Natural killer cell (primary cell): ENCODE measurements around the gene COPS2. TPM values are rescaled to one million over a fixed set of nuclear protein-coding genes. Genes with fewer than 3 reads are reported as not detected.

Experiments
- ATAC-seq, 3 donors: fragments of 150-1000 bp in 2 of 3; fragments of 200-7000 bp in 1 of 3; cut with Tn5 transposase; 1 replicate in 1 of 3; 2 replicates in 2 of 3; pipeline ENCODE4 v1.10.0; 2021; ENCODE audit warnings: mild to moderate bottlenecking in 2 of 3, moderate library complexity in 2 of 3
- DNase-seq, 2 donors: peaks; one replicate each; pipeline versions ENCODE4 v3.0.0 to v3.0.0-alpha.2; 2013 to 2021; ENCODE audit warnings: mixed read lengths in 1 of 2
- H3K27ac ChIP-seq: one replicate; pipeline ENCODE4 v1.5.1; 2013; ENCODE audit warnings: mild to moderate bottlenecking, low read length
- H3K27me3 ChIP-seq: one replicate; pipeline ENCODE4 v1.6.1; 2013; ENCODE audit warnings: low read length; ENCODE audit not compliant: control insufficient read depth, insufficient read depth
- H3K36me3 ChIP-seq: one replicate; pipeline ENCODE4 v1.6.1; 2013; ENCODE audit warnings: low read length; ENCODE audit not compliant: control insufficient read depth, insufficient read depth
- H3K4me1 ChIP-seq: one replicate; pipeline ENCODE4 v1.6.1; 2013; ENCODE audit warnings: low read length; ENCODE audit not compliant: control insufficient read depth, insufficient read depth
- H3K4me3 ChIP-seq: one replicate; pipeline ENCODE4 v1.5.1; 2013; ENCODE audit warnings: low read length
- H3K9me3 ChIP-seq: one replicate; pipeline ENCODE4 v1.6.1; 2013; ENCODE audit warnings: low read length; ENCODE audit not compliant: control insufficient read depth, insufficient read depth
- H3K27ac Mint-ChIP-seq, 2 donors: one replicate each; pipeline ENCODE4 v1.8.0; 2022; ENCODE audit warnings: mild to moderate bottlenecking in 2 of 2, mixed read lengths in 2 of 2, moderate library complexity in 1 of 2
- H3K27me3 Mint-ChIP-seq, 2 donors: one replicate each; pipeline ENCODE4 v1.8.0; 2022; ENCODE audit warnings: low read depth in 2 of 2, mixed read lengths in 2 of 2
- H3K36me3 Mint-ChIP-seq: one replicate; pipeline ENCODE4 v1.8.0; 2022; ENCODE audit warnings: mixed read lengths
- H3K4me1 Mint-ChIP-seq, 2 donors: one replicate each; pipeline ENCODE4 v1.8.0; 2022; ENCODE audit warnings: mixed read lengths in 2 of 2
- H3K4me3 Mint-ChIP-seq: one replicate; pipeline ENCODE4 v1.8.0; 2022; ENCODE audit warnings: mild to moderate bottlenecking, moderate library complexity, mixed read lengths
- H3K9me3 Mint-ChIP-seq, 2 donors: one replicate each; pipeline ENCODE4 v1.8.0; 2022; ENCODE audit warnings: mixed read lengths in 2 of 2
- CTCF ChIP-seq: fragments of 200-600 bp; IDR thresholded peaks from one replicate; pipeline ENCODE4 v1.8.0; 2022; ENCODE audit warnings: antibody characterized with exemption
- WGBS: methylation state at CpG from one replicate; pipeline ENCODE4 v1.1.7; 2013; ENCODE audit warnings: missing lambda C conversion rate; ENCODE audit not compliant: insufficient coverage; 5-methylcytosine and 5-hydroxymethylcytosine counted together
- intact Hi-C: fragments of 100-400 bp; cut with micrococcal nuclease; formaldehyde crosslinking; loops from one replicate; pipeline ENCODE4 v1.14.2; 2022
- total RNA-seq, 4 donors: library from RNA; stranded (reverse); fragments of 120-200 nt in 1 of 4; gene quantifications; one replicate each; pipeline versions ENCODE4 v1.2.3 to v1.2.4, GENCODE V29; 2013 to 2022

Gene COPS2
- total RNA-seq, 3 donors from 2014 or later (not counting 1 experiment from before 2014, with no cell fraction given), result 77.6 to 90.7 (median 89.3) TPM

DNA sequence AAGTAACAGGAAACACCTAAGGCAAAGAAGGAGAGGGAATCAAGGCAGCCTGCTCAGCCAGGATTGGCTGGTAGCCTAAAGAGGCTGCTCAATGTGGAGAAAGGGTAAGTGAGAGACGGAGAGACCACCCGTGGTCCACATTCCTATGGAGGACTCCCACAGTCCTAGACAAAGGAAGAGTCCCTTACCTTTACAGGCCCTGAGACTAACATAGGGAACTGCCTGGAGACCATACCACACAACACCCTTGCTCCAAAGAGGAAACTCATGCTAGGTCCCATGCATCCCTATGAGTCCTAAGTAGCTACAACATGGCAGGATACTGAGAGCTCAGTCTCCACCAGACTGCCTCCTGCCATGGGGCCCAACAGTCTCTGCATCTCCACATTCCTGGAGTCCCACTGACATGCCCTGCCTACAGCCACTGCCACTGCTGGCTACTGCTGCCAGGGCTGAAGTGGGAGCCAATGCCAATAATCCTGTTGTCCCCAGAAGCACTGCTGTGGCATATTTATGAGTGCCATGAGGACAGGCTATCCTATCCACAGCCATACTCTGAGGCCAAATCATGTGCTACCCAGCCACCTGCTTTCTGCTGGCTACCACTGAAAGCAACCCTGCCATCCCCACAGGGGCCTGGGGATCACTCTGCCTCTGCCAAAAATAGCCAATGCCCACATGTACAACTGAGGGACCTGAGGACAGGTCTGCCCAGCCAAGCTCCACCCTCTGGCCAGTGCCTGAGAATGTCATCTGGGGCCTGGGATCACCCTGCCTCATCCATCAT, 45.0 kb downstream of the COPS2 start:
- Histone ChIP-seq H3K9me3 (no peaks in the 10 kb centered on the region), H3K4me3 (no peak overlapping the region), H3K4me1 (no peaks in the 10 kb centered on the region), H3K36me3 (peaks cover 17% of the 10 kb centered on the region), H3K27ac (no peak overlapping the region), H3K27me3 (no peaks in the 10 kb centered on the region)
- Mint-ChIP-seq H3K4me1 (no peaks in the 10 kb centered on the region), H3K9me3 (peaks cover 7 to 10% of the 10 kb centered on the region in 2 donors), H3K4me3 (no peak overlapping the region), H3K27ac (no peak overlapping the region), H3K36me3 (peaks cover 25% of the 10 kb centered on the region), H3K27me3 (no peaks in the 10 kb centered on the region)
- TF ChIP-seq CTCF, result no peak
- no peak for ATAC-seq
- intact Hi-C loops, result no loop called here
- DNase-seq, result no peak
- WGBS, result 100% methylated on average over 2 of the region's 2 CpGs

- no peak overlapping the region for H3K27ac Mint-ChIP-seq
- intact Hi-C loops, result no loop called here
- peaks cover 15% of the 10 kb centered on the region for H3K36me3 Mint-ChIP-seq
- H3K4me3 Mint-ChIP-seq, result no peak overlapping the region
- Histone ChIP-seq H3K4me3 (no peak overlapping the region), H3K27ac (no peak overlapping the region), H3K27me3 (no peaks in the 10 kb centered on the region), H3K9me3 (no peaks in the 10 kb centered on the region), H3K4me1 (no peaks in the 10 kb centered on the region), H3K36me3 (peaks cover 7% of the 10 kb centered on the region)
- WGBS, result 88% methylated on average over 1 of the region's 2 CpGs
- DNase-seq, result no peak
- TF ChIP-seq CTCF, result no peak
- no peaks in the 10 kb centered on the region for H3K27me3 Mint-ChIP-seq
- H3K9me3 Mint-ChIP-seq, result no peaks in the 10 kb centered on the region
- H3K4me1 Mint-ChIP-seq, result no peaks in the 10 kb centered on the region
- no peak for ATAC-seq
These were observed 52.4 kb downstream of the COPS2 start for GRCh38 chr15:49103002-49103401.

DNA sequence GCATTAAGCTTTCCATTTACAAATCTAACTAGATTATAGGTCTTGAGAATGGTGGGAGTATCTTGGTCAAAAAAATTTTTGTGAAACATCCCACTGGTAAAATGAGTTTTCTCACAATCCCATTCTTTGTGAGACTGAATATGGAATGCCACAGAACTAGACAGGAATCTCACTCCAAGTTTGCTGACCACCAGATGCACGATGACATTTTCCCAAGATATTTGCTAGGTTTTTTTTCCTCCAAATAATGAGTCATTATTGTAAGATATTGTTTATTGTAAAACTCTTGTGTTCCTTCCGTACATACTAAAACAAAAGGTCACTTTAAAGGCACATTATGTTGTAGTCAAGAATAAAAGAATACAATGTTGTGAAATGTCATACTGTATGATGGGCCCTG, 53.9 kb downstream of the COPS2 start:
- no peak overlapping the region for H3K4me3 ChIP-seq
- Mint-ChIP-seq H3K4me1 (no peaks in the 10 kb centered on the region), H3K27ac (no peak overlapping the region), H3K27me3 (no peaks in the 10 kb centered on the region), H3K36me3 (peaks cover 15% of the 10 kb centered on the region), H3K4me3 (no peak overlapping the region), H3K9me3 (no peaks in the 10 kb centered on the region)
- no peak for TF ChIP-seq CTCF
- H3K36me3 ChIP-seq, result peaks cover 7% of the 10 kb centered on the region
- WGBS, result 100% methylated on average over 1 of the region's 2 CpGs
- no peak overlapping the region for H3K27ac ChIP-seq
- H3K27me3 ChIP-seq, result no peaks in the 10 kb centered on the region
- H3K9me3 ChIP-seq, result no peaks in the 10 kb centered on the region
- intact Hi-C loops, result no loop called here
- no peaks in the 10 kb centered on the region for H3K4me1 ChIP-seq
- ATAC-seq (no peak), DNase-seq (no peak)
